HG02623 (cell line): ENCODE data around the gene BTD.

Source experiments
- ATAC-seq: cut with Tn5 transposase; IDR thresholded peaks from one replicate; pipeline ENCODE4 v1.9.1; 2021; ENCODE audit warnings: moderate library complexity; ENCODE audit not compliant: unreplicated experiment

BTD gene

DNA sequence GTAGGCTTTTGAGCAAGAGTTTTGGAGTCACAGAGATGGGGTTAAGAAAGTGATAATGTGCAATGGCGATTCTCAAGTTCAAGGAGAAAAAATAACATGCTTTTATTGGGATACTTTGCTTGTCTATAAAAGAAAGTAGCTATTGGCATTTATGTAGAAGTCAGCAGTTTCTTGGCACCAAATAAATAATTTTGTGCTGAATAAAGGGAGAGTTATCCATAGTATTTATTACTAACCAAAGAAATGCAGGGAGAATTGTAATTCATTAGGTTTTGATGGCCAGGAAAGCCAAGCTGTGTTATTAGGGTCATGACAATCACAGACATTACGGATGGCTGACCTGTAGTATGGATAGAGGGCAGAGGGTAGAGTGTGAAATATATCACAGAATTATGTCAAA, 33.1 kb downstream of the BTD start:
- no peak for ATAC-seq

DNA sequence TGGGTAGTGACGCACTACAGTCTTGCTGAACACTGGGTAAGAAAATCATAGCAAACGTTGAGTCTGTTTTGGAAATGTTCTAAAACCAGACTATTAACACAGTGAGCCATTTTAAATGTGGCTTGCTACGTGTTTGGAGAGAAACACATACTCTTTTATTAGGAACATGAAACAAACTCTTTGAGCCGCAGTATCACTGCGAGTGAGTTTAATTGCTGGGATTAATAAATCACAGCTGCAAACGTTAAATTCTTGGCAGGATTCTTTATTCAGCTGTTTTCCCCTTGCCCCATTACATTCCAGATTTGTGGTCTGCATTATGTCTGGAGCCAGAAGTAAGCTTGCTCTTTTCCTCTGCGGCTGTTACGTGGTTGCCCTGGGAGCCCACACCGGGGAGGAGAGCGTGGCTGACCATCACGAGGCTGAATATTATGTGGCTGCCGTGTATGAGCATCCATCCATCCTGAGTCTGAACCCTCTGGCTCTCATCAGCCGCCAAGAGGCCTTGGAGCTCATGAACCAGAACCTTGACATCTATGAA, 33.6 kb downstream of the BTD start:
- ATAC-seq = no peak

DNA sequence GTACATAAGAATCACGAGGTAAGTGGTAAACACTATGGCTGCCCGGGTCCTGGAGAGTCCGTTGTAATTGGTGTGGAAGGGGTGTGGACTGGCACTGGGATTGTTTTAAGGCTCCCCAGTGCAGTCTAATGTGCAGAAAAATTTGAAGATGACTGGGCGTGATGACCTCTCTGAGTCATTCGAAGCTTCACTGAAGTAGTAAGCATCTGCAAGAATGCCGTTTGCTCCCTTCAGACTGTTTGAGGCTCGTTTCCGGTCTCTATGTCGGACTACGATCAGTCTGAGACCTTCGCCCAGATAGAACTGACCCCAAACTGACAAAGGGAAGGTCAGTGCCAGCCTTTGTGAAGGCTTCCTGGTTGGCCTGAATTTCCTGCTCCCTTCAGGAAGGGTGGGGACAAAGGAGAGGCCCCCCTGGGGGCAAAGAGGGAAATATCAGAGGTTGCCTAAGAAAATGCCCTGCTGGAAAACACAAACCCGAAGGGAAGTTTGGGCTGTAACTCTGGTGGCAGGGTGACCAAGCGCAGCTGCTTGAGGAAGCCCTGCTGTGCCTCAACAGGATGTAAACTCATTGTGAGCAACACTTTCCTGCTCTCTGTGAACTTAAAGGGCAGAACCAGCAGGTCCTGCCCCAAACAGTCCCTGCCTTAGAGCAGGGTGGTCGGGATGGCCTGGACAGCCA, 34.6 kb downstream of the BTD start:
- ATAC-seq = no peak

DNA sequence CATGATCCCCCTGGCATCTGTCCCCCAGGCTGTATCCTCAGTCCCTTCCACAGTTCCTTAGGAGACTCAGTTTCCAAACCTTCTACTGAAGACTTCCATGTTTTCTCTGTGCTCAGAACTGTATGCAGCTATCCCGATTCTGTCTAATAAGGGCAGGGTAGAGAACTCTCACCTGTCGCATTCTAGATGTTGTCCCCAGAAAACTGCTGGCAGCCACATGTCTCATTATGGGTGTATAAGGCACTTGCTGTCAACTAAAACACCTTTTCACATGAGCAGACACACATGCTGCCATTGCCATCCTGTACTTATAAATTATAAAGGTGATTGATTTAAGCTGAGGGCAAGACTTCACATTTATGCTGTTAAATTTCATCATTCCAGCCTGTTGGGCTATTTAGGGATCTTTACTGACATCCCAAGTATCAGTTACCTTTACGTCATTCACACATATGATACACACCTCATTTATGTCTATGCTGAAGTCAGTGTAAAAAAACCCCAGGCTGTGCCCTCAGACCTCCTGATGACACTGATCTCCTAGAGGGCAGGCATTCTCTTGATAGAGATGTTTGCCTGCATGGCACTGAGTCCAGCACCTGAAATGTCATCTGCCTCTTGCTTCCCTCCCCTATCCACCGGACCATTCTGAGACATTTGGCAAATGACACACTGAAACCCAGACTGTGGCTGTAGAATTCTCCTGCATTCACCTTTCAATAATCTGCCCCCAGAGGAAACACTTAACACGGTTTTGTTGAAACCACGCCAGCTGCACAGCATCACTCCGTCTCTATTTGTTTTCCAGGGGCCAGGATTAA, 35.8 kb downstream of the BTD start:
- ATAC-seq = no peak

DNA sequence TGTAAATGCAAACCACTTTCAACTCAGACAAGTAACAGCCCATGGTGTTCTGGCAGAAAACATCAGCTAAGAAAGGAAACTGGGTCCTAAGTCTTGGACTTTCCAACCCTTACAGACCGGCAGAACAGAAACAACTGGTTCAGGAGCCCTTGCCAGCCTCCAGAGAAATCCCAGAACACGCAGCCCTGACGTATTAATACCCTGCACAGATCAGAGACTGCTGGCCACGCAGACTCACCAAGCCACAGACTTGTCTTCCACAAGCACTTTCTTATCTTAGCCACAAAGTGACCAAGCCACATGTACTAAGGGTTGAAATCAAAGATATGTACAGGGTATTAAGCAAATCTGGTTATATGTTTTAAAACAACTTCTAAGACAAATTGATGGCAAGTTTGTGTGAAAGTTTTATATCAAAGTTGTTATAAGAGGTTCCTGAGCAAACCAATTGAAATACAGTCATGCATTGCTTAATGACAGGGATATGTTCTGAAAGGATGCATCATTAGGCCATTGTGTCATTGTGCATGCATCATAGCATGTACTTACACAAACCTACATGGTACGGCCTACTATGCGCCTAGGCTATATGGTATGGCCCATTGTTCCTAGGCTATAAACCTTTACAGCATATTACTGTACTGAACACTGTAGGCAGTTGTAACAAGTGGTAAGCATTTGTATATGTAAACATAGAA, 36.8 kb downstream of the BTD start:
- ATAC-seq = no peak

DNA sequence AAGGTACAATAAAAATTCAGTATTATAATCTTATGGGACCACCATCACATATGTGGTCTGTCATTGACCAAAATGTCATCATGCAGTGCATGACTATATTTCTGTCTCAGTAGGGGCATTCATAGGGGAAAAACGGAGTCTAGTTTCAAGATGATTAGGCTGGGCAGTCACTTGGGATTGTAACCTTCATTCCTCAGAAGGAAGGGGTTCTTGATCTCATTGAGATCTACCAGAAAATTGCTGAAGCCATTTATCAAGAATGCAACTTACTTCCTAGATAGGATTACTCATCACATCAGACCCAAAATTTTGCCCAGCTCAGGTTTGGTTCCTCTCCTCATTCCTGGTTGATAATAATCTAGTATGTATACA, 37.3 kb downstream of the BTD start:
- peak; percentile 40 for ATAC-seq

DNA sequence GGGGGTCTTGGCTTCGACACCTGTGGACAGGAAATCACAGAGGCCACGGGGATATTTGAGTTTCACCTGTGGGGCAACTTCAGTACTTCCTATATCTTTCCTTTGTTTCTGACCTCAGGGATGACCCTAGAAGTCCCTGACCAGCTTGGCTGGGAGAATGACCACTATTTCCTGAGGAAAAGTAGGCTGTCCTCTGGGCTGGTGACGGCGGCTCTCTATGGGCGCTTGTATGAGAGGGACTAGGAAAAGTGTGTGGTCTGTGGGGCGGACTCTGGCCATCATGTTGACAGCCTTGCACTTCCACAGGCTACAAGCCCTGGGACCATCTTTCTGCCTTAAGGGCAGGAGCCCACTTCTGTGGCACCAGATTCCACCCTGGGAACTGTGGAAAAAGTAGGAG, 43.7 kb downstream of the BTD start:
- ATAC-seq = no peak

DNA sequence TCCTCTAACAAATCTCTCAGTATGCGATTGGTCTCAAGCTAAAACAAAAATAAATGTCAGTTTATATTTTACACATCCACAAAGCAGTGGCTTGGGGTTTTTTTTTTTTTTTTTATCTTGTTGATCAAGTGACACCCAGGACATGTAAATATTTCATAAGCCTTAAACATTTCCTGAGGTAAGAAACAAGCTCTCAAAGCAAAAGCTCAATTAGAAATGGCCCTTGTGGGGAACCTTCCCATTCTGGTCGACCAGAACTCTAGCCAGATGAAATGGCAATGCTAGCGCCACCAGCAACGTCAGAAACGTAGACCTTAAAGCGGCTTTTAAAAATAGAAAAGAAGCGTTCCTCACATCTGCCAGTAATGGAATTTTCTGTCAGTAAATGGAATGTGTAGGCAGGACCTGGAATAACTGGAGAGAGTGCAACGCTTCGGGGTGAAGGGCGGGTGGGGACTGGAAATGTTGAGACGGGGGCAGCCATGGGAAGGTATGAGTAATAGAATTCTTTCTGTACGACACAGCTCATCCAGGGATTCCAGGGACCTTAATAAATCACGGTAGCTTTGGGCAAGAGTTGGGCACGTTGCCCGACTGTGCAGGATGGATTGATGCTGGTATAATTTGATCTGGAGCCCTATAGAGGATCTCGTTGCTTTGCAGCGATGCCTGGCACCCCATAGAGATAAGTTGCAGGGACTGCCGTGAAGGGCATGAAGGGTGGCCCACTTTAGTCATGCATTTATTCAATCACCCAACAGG, 44.4 kb downstream of the BTD start:
- no peak for ATAC-seq

DNA sequence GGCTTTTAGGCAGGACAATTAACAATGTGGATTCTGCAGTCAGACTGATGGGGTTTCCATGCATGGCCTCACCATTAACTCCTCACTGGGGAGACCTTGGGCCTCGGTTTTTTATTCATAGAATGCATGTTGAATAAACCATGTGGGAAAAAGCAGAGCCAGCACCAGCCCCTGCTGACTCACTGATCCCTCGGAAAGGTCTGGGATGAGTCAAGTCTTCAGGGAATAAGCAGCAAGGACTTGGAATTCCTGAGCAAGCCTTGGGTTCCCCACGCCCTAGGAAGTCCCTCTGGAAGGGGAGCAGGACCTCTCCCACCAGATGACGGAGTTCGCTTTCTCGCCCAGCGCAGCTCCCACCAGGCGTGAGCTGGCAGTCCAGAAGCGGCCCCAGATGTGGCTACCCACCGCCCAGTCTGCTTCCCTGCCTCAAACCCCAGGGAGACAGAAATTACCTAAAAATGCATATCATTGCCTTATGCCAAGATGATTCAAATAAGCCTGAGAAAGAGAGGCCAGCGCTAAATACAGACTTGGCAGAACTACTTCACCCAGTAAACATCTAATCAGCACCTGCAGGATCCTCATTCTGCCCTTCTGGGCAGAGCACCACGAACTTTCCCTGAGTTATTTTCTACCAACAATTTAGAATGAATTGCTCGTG, 45.4 kb downstream of the BTD start:
- no peak for ATAC-seq

DNA sequence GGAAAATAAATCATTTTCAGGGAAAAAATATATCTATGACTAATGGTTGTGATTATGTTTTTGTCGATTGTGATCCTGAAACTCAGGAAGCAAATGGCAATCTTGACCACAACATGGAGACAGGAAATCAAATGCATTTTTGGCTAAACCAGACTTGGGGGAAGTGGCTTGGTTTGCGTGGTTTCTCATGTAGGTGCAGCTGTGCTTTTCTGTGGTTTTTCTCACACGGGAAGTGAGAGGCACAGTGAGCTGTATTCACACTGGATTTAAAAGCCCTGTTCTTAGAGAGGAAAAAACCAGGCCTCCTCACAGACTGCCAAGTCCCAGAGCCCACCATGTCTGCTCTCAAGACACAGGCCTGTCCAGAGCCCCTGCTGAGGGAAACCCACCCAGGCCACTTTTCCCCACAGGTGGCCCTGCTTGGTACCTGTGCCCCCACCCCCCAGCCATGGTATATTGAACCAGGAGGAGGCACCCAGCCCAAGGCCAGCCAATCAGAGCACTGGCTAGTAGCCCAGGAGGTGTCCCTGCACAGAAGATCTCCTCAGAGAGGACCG, 46.1 kb downstream of the BTD start:
- peak; percentile 87 for ATAC-seq

DNA sequence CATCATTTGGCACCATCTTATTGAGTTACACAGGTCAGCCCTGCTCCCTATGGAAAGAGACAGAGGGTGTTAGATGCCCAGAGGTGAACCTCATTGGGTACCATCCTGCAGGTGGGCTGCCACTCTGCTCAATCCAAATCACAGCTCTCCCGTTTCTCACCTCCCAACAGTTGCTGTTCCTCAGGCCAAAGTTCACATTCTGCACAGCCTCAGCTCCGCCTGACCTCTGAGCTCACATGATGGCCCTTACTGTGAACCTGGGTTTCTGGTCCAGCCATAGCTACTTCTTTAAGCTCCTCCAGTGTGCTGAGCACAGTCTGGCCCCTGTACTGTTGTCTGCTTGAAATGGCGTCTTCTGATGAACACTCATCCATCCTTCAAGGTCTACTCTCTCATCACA, 47.8 kb downstream of the BTD start:
- no peak for ATAC-seq

DNA sequence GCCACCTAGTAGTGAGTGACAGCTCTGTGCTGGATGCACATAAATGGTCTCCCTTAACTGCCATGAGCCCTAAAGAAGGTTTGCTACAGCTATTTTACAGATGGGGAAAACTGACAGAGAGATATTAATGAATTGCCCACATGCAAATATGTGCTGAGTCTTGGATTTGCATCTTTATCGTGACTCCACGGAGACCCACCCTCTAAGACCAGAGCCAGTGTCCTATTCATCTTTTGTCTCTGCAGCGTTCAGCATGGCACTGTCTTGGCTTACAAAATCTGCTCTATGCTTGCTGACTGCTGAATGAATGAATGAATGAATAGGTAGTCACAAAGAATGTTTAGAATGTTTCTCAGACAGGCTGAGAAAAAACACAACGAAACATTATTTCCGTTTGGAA, 48.3 kb downstream of the BTD start:
- ATAC-seq = no peak

DNA sequence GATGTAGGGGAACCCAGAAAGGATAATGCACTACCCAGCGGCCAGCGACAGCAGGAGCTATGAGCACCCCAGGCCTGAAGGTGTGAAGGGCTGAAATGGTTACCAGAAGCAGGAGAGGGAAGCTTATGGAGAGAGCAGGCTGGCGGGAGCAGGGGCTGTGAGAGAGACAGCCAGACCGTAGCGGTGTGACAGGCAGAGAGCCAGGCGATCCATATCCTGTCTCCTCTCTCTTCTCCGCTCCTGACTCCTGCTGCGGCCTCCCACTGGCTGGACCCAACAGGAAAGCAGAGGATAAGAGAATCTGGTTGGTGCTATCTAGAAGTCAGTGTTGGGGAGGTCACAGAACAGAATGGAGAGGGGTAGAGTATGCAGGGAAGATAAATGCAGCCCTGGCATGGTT, 49.9 kb downstream of the BTD start:
- no peak for ATAC-seq

DNA sequence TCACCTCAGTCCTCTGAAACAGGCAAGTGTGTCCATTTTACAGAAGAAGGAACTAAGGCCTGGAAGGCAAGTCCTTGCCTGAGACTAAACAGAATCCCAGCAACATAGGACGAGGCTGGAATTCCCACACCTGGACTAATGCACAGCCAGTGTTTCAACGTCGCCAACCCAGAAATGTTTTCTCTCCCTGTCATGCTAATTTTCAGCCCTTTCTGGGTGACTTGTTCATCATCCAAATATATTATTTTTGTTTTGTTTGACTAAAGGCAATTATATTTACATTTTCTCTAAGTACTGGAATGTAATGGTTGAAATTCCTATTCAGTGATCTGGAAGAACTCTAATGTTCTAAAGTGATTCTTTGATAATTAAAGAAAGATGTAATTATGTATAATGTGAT, 51.8 kb downstream of the BTD start:
- no peak for ATAC-seq

DNA sequence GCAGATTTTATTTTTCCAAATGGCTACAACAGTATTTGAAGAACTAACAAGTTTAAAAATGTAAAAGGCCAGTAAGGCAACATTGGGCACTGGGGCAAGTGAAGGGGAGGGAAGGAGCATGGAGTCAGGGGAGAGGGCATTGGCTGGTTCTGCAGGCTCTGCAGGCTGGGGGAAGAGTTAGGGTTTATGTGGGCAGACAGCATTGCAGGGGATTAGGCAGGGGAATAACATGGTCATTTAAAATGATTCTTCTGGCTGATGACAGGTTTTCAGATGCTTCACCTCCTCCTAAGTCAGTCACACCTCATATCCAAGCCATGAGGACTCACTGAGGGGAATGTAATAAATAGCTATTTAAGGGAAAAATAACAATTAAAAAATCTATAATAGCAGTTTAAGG, 52.6 kb downstream of the BTD start:
- no peak for ATAC-seq

DNA sequence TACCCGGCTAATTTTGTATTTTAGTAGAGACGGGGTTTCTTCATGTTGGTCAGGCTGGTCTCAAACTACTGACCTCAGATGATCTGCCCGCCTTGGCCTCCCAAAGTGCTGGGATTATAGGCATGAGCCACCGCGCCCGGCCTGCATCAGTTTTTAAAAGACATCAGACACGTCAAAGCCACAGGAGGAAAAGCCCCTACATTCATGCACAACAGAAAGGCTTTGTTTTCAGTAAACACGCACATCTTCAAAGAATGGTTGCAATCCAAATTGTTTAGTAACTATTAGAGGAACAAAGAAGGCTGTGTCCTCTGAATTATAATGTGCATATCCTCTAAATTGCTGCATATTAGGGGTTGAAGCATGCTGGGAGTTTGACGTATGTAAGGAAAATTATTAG, 53.3 kb downstream of the BTD start:
- no peak for ATAC-seq

DNA sequence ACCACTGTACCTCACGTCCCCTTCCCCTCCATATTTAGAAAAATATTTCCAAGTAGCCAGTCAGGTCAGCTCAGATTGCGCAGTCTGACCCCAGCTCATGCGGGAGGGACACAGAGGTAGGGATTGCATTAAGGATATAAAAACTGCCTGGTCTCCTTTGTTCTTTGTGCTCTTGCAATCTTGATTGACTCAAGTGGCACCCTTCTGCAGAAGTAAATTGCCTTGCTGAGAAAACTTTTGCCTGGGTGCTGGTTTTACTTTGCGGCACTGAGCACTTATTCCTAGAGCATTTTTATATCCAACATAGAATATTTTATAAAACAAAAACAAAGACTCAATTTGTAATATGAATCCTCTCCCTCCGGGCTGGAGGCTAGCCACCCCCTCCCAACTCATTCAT, 54.8 kb downstream of the BTD start:
- no peak for ATAC-seq

DNA sequence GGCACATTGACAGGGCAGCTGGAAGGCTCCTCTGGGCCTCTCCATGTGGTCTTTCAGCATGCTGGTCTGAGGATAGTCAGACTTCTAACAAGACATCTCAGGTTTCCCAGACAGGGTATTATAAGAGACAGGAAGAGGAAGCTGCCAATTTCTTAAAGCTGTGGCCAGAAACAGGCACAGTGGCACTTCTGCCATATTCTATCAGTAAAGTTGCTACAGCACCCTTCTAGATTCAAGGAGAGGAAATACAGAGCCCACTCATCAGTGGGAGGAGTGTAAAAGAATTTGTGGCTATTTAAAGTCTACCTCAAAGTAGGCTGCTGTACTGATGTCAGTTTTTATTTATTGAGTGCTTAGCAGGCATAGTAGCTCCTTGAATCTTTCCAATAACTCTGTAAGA, 55.5 kb downstream of the BTD start:
- no peak for ATAC-seq

DNA sequence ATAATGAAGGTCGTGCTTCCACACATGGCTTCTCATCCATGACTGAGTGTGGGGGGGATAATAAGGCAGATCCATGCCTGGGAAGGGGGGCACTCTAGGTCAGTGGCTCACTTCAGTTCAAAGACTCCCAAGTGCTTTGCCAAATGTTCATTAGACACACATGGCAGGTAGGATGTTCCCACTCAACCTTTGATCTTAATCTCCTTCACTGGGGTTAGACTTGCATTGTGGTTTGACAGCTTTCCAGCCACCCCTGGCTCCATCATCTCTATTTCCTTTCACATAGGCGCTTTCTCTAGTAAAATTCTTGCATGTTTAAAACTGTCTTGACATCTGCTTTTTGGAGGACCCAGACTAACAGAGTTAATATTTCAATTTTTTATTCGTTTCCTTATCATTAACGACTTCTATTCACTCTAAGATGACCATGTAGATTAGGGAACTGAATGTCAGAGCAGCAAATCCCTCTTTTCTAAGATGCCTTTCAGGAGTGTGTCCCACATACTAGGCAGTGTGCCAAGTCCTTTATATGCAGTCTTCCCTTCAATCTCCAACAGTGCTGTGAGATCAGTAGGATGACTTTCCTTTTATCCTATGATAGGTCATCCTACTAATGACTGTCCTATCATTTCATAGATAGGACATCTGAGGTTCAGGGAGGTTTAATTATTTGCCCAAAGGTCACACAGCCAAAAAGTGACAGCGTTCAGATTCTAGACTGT, 57.9 kb downstream of the BTD start:
- ATAC-seq = no peak
